Measurements from ENCODE around the gene BANF2. TPM values are rescaled to one million over a fixed set of nuclear protein-coding genes. Genes with fewer than 3 reads are reported as not detected.

The BANF2 gene
- total and polyA plus RNA-seq, 2 of the 13 experiments (the other 11 are each of a cell fraction or from before 2014, with no cell fraction given): 0.35 TPM; not detected in 1

GRCh38 chr20:17765584-17765983 lies 65.8 kb downstream of the BANF2 start (continued):
- TF ChIP-seq KIAA2018 (CRISPR knock-in tag; IDR thresholded peaks at IDR 0.05; ENCODE audit: borderline replicate concordance): no peak
- no peak for TF ChIP-seq KDM5A (IDR thresholded peaks at IDR 0.05; ENCODE audit: borderline replicate concordance, low read length)
- no peak for TF ChIP-seq HNRNPL (IDR thresholded peaks at IDR 0.05; ENCODE audit: low read depth, low read length)
- TF ChIP-seq IRF2 (CRISPR knock-in tag; IDR thresholded peaks at IDR 0.05): no peak
- TF ChIP-seq ZNF775 (CRISPR knock-in tag; IDR thresholded peaks at IDR 0.05; ENCODE audit: borderline replicate concordance): no peak
- no peak for TF ChIP-seq MEIS1 (CRISPR knock-in tag; IDR thresholded peaks at IDR 0.05; ENCODE audit: borderline replicate concordance)
- no peak for TF ChIP-seq ZNF263 (CRISPR knock-in tag; IDR thresholded peaks at IDR 0.05)
- no peak for TF ChIP-seq ZNF224 (CRISPR knock-in tag; IDR thresholded peaks at IDR 0.05)
- 0 out of 2 replicates have a peak, but pooled peaks have one; percentile 28 for TF ChIP-seq BCL6 (CRISPR knock-in tag; IDR thresholded peaks at IDR 0.05)
- 0 out of 2 replicates have a peak, but pooled peaks have one; percentile 14 for TF ChIP-seq THAP11 (CRISPR knock-in tag; IDR thresholded peaks at IDR 0.05)
- no peak for TF ChIP-seq ONECUT2 (CRISPR knock-in tag; IDR thresholded peaks at IDR 0.05)
- TF ChIP-seq ZBTB7A (CRISPR knock-in tag; IDR thresholded peaks at IDR 0.05): peak; percentile 61
- no peak for TF ChIP-seq KDM2A (CRISPR knock-in tag; IDR thresholded peaks at IDR 0.05; ENCODE audit: borderline replicate concordance, low read depth)
- no peak for TF ChIP-seq TCF7 (IDR thresholded peaks at IDR 0.05; ENCODE audit: low read depth)
- no peak for TF ChIP-seq ZSCAN9 (CRISPR knock-in tag; IDR thresholded peaks at IDR 0.05; ENCODE audit: borderline replicate concordance)
- TF ChIP-seq ZNF432 (CRISPR knock-in tag; IDR thresholded peaks at IDR 0.05; ENCODE audit: borderline replicate concordance): no peak
- TF ChIP-seq ZNF557 (CRISPR knock-in tag; IDR thresholded peaks at IDR 0.05): no peak
- TF ChIP-seq MAFF (IDR thresholded peaks at IDR 0.05; ENCODE audit: low read depth, low read length): no peak
- TF ChIP-seq MAX (IDR thresholded peaks at IDR 0.05): no peak
- TF ChIP-seq NFIC (IDR thresholded peaks at IDR 0.05; ENCODE audit: low read length): no peak
- no peak for TF ChIP-seq MNT (IDR thresholded peaks at IDR 0.05)
- TF ChIP-seq FOSL2 (CRISPR knock-in tag; IDR thresholded peaks at IDR 0.05): no peak
- no peak for TF ChIP-seq KAT2B (IDR thresholded peaks at IDR 0.05; ENCODE audit: borderline replicate concordance, low read depth, low read length)
- no peak for TF ChIP-seq ZSCAN22 (CRISPR knock-in tag; IDR thresholded peaks at IDR 0.05)
- TF ChIP-seq NKX3-1 (CRISPR knock-in tag; IDR thresholded peaks at IDR 0.05): no peak

Measured in HepG2 (cell line).